Stimulated activated CD4-positive, alpha-beta T cell treated with anti-CD3 and anti-CD28 coated beads, Interleukin-4, amount 100 ng/mL, for 1 hour (primary cell): ENCODE data around the gene SP1.
A peak's percentile ranks its signal among the peaks of the same experiment; 100 is the strongest.
"Not testable (repeated sequence)": the region's sequence is repeated elsewhere in the genome, so short reads cannot be mapped to it uniquely, and the experiment has no call there.

Experiments
- DNase-seq: peaks from one replicate; pipeline ENCODE4 v3.0.0-alpha.2; 2020

The SP1 gene

GRCh38 chr12:53415752-53416389 is 35.9 kb downstream of the SP1 start:
- DNase-seq: not testable (repeated sequence)

- DNase-seq: not testable (repeated sequence)
These were observed 37.4 kb downstream of the SP1 start for GRCh38 chr12:53417291-53417816.

- no peak for DNase-seq
These were observed 38.2 kb downstream of the SP1 start for GRCh38 chr12:53418221-53418620.

- no peak for DNase-seq
These were observed 39.8 kb downstream of the SP1 start for GRCh38 chr12:53419756-53420155.

- not testable (repeated sequence) for DNase-seq
These were observed 42.3 kb downstream of the SP1 start for GRCh38 chr12:53422247-53422646.

- DNase-seq: no peak
These were observed 43.6 kb downstream of the SP1 start, which contains the start of gene AMHR2 for GRCh38 chr12:53423597-53423996. Gene AMHR2 (plus strand): TSS chr12:53423855. CDS start chr12:53423935, 80 bp downstream.

- no peak for DNase-seq
These were observed 44.9 kb downstream of the SP1 start for GRCh38 chr12:53424626-53425514.

GRCh38 chr12:53425515-53426150 is 45.7 kb downstream of the SP1 start:
- no peak for DNase-seq

GRCh38 chr12:53427905-53428594 is 48.1 kb downstream of the SP1 start:
- peak; percentile 22 for DNase-seq

GRCh38 chr12:53428741-53429140 is 48.8 kb downstream of the SP1 start:
- no peak for DNase-seq

- DNase-seq: no peak
These were observed 50.1 kb downstream of the SP1 start for GRCh38 chr12:53430116-53430515.

GRCh38 chr12:53431187-53431586 is 51.2 kb downstream of the SP1 start:
- no peak for DNase-seq

GRCh38 chr12:53435326-53435725 is 55.4 kb downstream of the SP1 start:
- DNase-seq: not testable (repeated sequence)

- not testable (repeated sequence) for DNase-seq
These were observed 59.6 kb downstream of the SP1 start for GRCh38 chr12:53439582-53439981.

GRCh38 chr12:53441040-53441833 is 61.3 kb downstream of the SP1 start, which contains the start of gene PRR13:
Gene PRR13 (plus strand): TSS chr12:53441734. CDS start chr12:53442715, 981 bp downstream.
- peak; percentile 99 for DNase-seq

- no peak for DNase-seq
These were observed 64.0 kb downstream of the SP1 start for GRCh38 chr12:53443955-53444354.

- not testable (repeated sequence) for DNase-seq
These were observed 64.8 kb downstream of the SP1 start for GRCh38 chr12:53444593-53445325.

- no peak for DNase-seq
These were observed 71.0 kb downstream of the SP1 start for GRCh38 chr12:53450936-53451335.

- peak; percentile 96 for DNase-seq
These were observed 71.7 kb downstream of the SP1 start, which contains the start of gene PCBP2 for GRCh38 chr12:53451661-53452158. Gene PCBP2 (plus strand): TSS chr12:53452102. CDS start chr12:53454801, 2,699 bp downstream.
